COLO668 (cell line): ENCODE measurements around the gene DDI2.

Experiments
- DNase-seq: peaks from one replicate; lab custom pipeline; 2025; ENCODE audit not compliant: unreplicated experiment; lab: John Stamatoyannopoulos, UW

Gene DDI2

DNA sequence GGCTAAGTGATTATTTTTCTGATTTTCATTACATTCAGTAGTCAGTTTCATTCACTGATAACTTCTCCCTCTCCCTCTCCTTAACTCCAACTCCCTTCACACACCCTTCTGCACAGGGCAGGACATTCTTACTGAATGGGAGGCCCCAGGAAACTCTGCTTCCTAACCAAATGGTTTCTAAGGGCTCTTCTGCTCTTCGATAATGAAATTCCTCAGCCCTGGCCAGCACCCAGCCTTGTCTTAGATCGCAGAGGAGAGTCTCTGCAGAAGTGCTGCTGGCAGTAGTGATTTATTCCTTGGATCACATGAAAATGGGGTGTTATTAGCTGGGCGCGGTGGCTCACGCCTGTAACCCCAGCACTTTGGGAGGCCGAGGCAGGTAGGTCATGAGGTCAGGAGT, 83.2 kb downstream of the DDI2 start:
- DNase-seq = no peak

DNA sequence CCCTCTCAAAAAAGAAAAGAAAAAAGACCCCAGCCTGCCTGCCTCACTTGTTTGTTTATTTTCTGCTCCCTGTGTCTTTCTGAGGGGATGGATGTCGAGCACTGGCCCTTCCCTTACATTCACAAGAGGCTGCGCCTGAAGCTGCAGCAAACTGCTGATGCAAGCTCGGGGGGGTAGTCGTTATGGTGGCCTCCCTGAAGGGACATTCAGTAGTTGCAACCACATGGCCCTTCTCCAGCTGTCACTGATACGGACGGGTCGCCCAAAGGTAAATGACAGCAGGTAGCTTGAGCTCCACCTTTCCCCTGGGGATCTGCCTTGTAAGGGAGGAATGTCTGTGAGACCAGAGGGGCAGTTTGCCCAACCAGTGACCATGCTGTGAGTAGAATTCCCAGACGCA, 84.5 kb downstream of the DDI2 start:
- DNase-seq = no peak

- no peak for DNase-seq
These were observed 85.7 kb downstream of the DDI2 start for GRCh38 chr1:15702722-15703550.

DNA sequence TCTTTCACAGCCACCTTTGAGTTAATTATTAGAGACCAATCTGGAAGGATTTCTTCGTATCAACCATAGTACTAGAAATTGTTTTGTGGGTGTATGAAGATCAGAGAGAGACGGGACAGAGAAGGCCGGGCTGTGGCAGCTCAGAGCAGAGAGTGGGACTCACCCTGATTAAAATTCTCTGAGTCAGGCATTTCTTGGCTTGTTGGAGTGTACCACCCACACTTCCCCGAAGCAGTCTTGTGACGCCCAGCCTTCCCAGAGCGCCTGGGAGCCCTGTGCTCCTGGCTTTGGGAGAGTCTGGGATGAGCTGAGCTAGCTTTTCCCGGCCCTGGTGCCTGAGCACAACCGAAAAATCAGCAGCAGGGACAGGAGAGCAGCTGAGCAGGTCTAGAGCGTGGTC, 86.3 kb downstream of the DDI2 start:
- no peak for DNase-seq

DNA sequence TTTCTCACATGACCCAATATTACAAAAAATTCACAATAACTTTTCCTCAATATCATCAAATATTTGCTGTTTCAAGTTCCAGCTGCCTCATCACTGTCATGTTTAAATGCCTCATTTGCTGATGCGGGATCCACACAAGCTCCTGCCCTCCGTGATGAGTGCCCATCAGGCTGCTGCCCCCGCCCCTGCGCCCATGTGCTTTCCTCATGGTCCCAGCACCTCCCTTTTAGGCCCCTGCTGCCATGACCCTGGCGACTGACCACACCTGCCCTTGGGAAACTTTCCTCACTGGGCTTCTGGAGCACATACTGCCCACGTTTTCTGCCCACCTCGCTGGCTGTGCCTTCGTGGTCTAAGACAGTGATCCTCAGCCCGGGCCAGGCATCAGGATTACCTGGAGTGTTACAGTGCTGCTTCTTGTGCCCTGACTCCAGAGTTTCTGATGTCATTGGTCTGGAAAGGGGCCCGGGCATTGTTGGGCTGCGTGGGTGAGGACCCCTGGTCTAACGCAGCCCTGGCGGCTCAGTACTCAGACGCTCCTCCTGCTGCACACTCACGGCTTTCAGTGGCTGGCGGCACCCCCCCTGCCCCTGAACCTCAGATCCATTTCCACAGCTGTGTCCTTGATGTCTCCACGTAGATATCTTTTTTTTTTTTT, 87.4 kb downstream of the DDI2 start:
- DNase-seq = no peak

DNA sequence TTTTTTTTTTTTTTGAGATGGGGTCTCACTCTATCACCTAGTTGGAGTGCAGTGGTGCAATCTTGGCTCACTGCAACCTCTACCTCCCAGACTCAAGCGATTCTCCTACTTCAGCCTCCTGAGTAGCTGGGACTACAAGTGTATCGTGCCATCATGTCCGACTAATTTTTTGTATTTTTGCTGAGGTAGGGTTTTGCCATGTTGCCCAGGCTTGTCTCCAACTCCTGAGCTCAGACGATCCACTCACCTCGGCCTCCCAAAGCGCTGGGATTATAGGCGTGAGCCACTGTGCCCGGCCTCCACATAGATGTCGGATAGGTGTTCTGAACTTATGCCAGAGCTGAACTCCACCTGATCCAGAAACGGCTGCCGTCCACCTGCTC, 87.9 kb downstream of the DDI2 start:
- no peak for DNase-seq

DNA sequence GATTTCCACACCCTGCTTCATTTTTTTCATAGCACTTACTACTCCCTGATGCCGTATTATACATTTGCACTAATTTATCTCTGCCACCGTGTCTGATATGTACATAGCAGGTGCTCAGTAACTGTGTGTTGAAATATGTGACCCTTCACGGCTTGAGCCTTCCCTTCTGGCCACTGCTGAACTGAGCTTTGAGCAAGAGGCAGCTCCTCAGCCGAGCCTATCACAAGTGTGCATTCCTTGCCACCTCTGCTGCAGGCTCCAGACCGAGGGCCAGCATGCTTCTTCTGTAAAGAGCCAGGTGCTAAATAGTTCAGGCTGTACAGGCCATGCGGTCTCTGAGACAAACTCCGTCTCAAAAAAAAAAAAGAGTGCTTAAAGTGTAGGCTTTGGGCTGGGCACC, 89.5 kb downstream of the DDI2 start:
- DNase-seq = no peak

- no peak for DNase-seq
These were observed 90.1 kb downstream of the DDI2 start for GRCh38 chr1:15707239-15707925.

DNA sequence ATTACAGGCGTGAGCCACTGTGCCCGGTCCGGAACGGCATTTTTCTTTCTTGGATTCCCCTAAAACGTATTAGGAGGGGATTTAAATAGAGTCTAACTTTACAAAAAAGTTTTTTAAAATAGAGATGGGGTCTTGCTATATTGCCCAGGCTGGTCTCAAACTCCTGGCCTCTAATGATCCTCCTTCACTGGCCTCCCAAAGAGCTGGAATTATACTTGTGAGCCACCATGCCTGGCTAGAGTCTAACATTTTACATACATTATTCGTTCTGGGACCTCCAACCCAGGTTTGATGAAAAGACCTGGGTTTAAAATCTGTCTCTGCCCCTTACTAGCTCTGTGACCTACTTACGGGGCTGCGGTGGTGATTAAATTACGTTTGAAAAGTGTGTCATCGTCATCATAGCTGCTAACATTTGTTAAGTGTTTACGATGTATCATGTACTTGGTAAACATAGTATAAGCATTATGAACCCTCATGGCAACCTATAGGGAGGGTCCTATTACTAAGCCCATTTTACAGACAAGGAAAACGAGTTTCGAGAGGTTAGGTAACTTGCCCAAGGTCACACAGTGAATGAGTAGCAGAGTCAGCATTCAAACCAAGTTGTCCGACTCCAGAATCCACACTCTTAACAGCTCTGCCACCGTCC, 91.4 kb downstream of the DDI2 start:
- peak; percentile 36 for DNase-seq

- peak; percentile 34 for DNase-seq
These were observed 92.0 kb downstream of the DDI2 start for GRCh38 chr1:15709226-15709625.

DNA sequence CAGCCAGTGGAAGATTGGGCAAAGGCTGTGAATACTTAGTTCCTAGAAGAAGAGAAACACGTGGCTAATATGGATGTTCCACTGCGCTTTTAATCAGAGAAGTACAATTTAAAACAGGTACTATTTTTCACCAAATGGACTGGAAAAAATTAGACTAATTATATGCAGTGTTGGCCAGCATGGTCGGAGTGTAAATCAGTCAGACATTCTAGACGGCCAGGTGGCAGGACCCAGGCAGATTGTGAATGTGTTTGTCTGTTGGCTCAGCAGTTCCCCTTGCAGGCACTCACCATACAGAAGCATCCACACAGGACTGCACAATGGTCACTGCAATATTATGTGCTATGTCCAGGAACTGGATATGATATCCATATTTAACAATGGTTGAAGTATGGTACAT, 94.9 kb downstream of the DDI2 start:
- DNase-seq = peak; percentile 39

- DNase-seq = no peak
These were observed 97.3 kb downstream of the DDI2 start for GRCh38 chr1:15714406-15715136.

- no peak for DNase-seq
These were observed 100.3 kb downstream of the DDI2 start for GRCh38 chr1:15717418-15718125.

GRCh38 chr1:15718199-15718601, 100.9 kb downstream of the DDI2 start:
- DNase-seq = no peak
